H7 (cell line): ENCODE measurements around the gene AGAP1. TPM values are rescaled to one million over a fixed set of nuclear protein-coding genes. Genes with fewer than 3 reads are reported as not detected.

ENCODE experiments used
- DNase-seq: peaks from one replicate; pipeline ENCODE4 v3.0.0; 2012
- H3K27me3 ChIP-seq: 2 replicates; pipeline ENCODE4 v1.6.0; 2011; ENCODE audit warnings: mild to moderate bottlenecking, low read length; ENCODE audit not compliant: control insufficient read depth, insufficient read depth
- H3K36me3 ChIP-seq: replicated peaks from 2 replicates; pipeline ENCODE4 v1.5.1; 2011; ENCODE audit warnings: low read length; ENCODE audit not compliant: control insufficient read depth, insufficient read depth
- H3K4me3 ChIP-seq: 2 replicates; pipeline ENCODE4 v1.5.1; 2011; ENCODE audit warnings: low read depth, mild to moderate bottlenecking, control low read depth, low read length, moderate library complexity; ENCODE audit not compliant: insufficient read depth
- total RNA-seq: library from RNA; depleted of rRNA; stranded (reverse); fragments of >200 nt; shearing (Covaris generic); gene quantifications from 2 replicates; pipeline ENCODE4 v1.2.3, GENCODE V29; 2014

AGAP1 gene
- total RNA-seq, 1 experiment from 2014 or later: 12.6 TPM

DNA sequence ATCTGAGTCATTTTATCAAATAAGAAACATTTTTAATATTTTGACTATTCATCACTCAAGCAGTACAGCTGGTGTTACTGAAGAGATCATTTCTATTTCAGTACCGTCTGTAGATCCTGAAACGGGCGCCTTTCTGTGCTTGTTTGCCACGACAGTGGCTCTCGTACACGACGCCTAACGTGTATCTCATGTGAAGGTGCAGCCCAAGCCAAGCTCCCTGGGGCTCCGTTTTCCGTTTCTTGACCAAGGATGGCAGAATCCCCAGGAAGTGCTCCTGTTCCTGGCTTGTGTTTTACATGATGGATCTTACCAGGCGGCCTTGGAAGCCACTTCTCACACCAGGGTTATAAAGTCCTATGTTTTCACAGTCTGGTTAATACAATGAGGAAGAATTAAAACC, 353.7 kb downstream of the AGAP1 start:
- Histone ChIP-seq H3K4me3 (no peak overlapping the region), H3K36me3 (no peaks in the 10 kb centered on the region), H3K27me3 (no peaks in the 10 kb centered on the region)
- peak; percentile 19 for DNase-seq

DNA sequence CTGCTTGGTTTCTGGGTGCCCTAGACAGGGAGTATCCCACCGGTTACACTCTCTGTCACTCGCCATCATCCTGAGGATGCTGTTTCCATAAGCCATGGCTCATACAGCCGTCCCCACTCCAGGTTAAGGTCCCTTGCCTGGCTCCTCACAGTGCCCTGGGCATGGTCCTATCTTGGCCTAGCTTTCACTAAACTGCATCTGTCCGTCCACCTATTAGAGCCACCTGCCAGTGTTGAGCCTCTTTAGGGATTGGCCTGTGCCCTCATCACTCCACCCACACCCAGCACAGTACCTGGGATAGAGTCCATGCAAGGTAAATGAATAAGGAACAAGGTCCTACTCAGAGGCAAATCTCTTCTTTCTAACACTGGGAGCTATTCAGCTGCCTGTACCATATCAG, 354.2 kb downstream of the AGAP1 start:
- DNase-seq: peak; percentile 47
- Histone ChIP-seq H3K4me3 (no peak overlapping the region), H3K36me3 (no peaks in the 10 kb centered on the region), H3K27me3 (no peaks in the 10 kb centered on the region)

DNA sequence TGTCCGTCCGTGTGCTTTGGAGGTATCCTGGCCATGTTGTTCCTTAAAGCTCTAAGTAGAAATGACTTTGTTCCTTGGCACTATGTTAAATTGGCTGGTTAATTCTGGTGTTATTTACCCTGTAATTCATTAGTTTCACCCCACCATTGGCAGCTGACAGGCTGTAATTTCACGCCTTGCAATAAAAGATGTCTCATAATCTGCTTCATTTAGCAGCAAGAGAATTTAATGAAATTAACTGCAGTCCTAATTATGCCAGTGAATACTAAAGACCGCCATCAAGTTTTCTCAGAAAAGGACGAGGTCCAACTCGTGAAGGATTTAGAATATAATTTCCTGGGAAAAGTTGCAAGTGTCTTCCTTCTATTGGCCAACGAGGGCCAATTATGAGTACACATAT, 355.1 kb downstream of the AGAP1 start:
- Histone ChIP-seq H3K27me3 (no peaks in the 10 kb centered on the region), H3K4me3 (no peak overlapping the region), H3K36me3 (no peaks in the 10 kb centered on the region)
- DNase-seq: no peak

DNA sequence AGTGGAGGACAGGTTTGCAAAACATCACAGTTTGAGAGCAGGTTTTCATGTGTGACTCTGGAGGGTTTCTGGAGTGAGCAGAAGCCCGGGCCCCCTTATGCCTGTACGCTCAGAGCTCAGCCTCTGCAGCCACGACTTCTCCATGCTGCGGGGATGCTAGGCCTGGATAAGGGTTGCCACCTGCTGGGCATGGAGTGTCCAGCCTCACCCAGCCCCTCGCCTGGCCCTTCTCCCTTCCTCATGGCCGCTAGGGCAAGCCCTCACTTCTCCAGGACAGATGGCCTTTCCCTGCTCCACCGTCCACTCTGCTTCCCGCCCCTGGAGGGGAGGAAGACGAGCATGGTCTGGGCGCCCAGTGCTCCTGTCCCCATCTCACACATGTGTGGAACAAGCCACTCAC, 355.6 kb downstream of the AGAP1 start:
- Histone ChIP-seq H3K4me3 (no peak overlapping the region), H3K27me3 (no peaks in the 10 kb centered on the region), H3K36me3 (no peaks in the 10 kb centered on the region)
- DNase-seq: peak; percentile 42

DNA sequence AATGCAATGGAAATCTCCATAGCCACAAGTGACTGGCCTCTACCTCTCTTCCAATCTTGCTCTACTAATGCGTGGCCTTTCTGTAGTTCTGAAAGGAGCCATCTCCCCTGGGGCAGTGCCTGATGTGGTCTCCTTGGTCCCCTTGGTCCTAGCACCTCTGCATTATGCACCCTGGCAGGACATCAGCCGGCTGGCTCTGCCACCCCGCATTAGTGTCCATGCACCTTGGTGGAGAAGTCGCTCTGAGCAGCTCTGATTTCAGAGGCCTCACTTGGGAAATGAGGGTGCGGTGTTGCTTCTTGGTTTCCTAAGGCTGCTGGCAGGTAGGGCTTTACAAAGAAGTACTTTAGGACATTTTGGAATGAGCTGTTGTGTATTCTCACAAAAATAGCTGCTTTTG, 356.4 kb downstream of the AGAP1 start:
- Histone ChIP-seq H3K36me3 (no peaks in the 10 kb centered on the region), H3K27me3 (no peaks in the 10 kb centered on the region), H3K4me3 (no peak overlapping the region)
- no peak for DNase-seq

DNA sequence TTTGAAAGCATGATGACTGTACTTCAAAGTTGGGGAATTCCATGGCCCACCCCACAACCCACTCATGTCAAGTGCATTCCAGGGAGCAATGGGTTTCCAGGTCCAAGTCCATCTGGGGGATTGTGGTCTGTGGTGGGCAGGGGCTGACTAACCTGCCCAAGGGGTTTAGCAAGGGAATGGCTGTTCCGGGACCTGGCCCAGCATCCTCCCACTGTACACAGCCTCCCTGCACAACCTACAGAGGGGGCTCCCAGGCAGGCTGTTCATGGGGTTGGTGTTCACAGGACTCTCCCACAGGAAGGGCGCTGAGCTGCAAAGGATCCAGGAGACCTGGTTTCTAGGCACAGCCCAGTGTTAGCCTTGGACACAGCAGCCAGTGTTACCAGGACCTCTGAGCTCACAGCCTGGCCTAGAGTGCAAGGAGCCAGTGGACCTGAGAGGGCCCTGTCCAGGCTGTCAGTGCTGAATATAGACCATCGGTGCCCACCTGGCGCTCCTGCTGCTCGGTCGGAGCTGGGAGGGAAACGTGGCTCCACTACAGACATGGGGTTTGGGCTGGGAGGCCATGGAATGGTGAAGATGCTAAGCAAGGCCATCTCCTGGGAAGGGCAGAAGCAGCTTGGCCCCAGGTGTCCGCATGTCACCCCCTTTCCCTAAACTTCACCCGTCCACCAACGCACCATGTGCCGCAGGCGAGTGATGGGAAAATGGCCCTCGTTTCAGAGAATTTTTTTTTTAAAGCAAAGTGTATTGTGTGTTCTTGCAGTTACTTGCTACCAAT, 357.1 kb downstream of the AGAP1 start:
- H3K27me3 ChIP-seq: no peaks in the 10 kb centered on the region
- no peaks in the 10 kb centered on the region for H3K36me3 ChIP-seq
- H3K4me3 ChIP-seq: no peak overlapping the region
- DNase-seq: peak; percentile 59

DNA sequence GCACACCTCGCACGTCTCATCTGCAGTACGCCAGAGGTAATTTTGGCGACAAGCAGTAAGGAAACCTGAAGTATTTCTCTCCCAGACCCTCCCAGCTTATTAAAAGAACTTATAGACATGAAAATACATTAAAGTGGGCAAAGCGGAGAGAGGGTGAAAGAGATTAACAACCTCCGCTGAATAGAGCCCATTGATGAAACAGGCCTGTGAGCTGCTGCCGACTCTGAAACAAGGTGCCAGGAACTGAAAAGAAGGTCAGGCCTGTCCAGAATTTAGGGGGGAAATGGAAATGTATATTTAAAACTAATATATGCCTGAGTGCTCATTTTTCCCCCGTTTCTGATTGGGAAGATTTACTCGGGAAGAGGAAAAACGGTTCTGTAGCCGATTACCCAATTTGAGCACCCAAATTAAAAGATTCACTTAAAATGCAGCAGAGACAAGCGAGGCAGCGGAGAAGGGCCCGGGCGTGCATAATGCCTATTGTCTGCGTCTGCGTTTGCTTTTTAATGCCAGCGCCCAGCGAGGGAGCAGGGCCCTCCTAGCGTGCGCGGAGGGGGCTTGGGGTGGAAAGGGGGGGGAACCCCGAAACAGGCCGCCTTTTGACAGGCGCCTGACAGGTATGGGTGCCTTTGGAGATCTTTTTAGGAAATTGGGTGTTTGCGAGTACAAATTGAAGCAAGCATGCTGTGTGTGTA, 358.1 kb downstream of the AGAP1 start:
- Histone ChIP-seq H3K27me3 (no peaks in the 10 kb centered on the region), H3K4me3 (no peak overlapping the region), H3K36me3 (no peaks in the 10 kb centered on the region)
- DNase-seq: peak; percentile 75

DNA sequence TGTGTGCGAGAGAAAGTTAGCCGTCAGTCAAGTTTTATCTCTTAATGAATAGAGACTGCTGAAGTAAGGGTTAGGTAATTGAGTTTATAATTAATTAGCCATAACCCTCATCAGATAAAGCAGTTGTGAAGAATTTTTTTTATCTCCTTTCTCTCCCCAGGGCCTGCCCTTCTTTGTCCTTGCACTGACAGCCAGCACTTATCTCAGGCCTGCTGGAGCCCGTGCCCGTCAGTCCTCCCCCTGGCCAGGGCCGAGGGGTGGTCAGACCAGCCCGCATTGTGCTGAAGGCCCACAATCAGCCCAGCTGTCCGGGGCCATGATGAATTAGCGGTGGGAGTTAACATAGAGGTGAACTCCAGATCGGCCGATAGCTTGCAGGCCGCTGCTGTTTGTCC, 358.7 kb downstream of the AGAP1 start:
- no peaks in the 10 kb centered on the region for H3K36me3 ChIP-seq
- DNase-seq: no peak
- no peaks in the 10 kb centered on the region for H3K27me3 ChIP-seq
- H3K4me3 ChIP-seq: no peak overlapping the region

DNA sequence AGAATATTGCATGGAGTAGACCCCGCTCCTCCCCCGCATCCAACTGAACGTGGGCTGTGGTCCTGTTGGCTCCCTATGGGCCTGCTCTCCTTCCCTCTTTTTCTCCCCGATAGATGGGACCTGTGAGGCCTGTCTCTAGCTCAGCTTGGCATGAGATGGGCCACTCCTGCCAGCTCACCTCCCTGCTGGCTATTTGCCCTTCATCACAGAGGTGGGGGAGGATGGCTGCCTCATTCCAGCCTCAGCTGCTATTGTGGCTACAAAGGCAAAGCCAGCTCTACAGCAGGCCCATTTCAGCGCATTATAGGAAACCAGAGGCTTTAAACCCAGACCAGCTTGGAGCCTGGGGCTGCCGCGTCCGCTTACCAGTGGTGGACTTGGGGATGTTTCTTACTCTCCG, 360.4 kb downstream of the AGAP1 start:
- H3K36me3 ChIP-seq: no peaks in the 10 kb centered on the region
- DNase-seq: no peak
- no peak overlapping the region for H3K4me3 ChIP-seq
- no peaks in the 10 kb centered on the region for H3K27me3 ChIP-seq

DNA sequence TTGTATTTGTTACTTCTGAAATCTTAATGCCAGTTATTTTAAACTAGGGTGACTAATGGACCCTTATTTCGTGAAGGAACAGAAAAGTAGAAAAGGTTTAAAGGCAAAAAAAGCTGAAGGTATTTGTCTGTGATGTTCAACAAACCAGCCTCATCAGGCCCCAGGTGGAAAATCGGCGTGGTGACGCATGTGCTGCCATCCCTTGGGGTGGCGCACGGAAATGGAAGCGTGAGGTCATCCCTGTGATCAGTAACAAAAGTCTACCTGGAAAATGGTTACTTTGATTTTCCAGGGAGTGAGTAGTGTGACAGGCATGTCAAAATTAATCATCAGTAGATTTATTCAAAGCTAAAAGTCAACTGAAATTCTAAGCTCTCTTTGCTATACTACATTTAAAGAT, 361.2 kb downstream of the AGAP1 start:
- DNase-seq: no peak
- H3K4me3 ChIP-seq: no peak overlapping the region
- H3K27me3 ChIP-seq: no peaks in the 10 kb centered on the region
- no peaks in the 10 kb centered on the region for H3K36me3 ChIP-seq

DNA sequence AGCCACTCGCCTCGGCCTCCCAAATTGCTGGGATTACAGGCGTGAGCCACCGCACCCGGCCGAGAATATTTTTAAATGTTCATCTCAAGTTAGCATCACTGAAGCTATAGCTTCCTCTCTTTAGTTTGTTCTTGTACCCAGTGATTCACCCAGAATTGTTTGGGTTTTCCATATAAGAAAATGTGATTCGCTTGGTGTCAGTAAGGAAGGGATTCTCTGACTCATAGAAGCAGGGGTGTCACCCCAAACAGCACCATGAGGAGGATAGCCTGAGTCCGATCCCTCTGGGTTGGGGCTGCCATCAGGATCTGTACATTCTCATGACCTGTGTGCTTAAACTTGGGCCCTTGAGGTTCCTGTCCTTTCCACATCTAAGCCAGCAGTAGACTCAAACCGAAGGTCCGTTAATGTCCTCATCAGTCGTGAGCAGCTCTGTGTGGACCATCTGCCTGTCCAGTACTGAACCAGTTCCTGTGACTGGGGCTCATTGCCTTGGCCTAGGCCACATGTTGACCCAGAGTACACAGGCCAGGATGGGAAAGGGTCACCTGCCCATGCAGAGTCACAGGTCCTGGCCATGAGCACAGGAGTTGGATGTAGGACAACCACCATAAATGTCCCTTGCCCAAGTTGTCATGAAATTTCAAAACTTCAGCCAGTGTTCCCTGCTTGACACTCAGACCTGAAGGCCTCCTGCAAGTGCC, 362.5 kb downstream of the AGAP1 start:
- no peak overlapping the region for H3K4me3 ChIP-seq
- H3K27me3 ChIP-seq: no peaks in the 10 kb centered on the region
- no peaks in the 10 kb centered on the region for H3K36me3 ChIP-seq
- no peak for DNase-seq

DNA sequence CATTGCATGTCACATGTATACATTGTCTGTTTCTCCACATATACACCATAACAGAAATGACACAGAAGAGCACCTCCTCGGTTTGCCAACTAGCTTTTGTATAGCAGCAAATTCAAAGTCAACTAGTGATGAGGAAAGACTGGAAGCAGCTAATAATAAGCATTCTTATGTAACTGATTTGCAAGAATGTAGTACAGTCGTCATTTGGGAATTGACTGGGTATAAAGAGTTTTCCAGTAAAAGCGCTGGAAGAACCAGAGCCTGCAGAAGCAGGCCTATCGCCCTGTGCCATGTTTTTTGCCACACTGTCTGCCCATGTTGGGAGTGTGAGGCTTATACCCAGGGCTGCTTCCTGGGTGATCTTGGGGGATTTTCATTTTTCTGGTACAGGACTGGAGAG, 363.8 kb downstream of the AGAP1 start:
- no peak for DNase-seq
- no peak overlapping the region for H3K4me3 ChIP-seq

DNA sequence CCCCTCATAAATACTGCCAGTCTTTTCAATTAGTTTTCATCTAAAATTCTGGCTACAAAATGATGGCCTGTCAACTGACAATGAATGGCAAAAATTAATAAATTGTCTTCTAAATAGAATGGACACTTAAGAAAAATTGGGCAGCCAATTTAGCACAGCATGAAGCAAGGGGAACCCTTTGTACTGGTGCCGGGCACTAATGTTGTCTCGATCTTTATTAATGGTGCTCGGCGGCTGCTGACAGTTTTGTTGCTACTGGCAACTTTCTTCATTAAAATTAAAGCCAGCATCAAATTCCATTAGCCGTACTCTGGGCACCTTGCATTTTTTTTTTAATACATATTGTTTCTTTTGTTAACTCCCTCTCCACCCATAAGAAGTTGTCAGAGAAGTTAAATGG, 365.0 kb downstream of the AGAP1 start:
- Histone ChIP-seq H3K4me3 (no peak overlapping the region), H3K27me3 (no peaks in the 10 kb centered on the region), H3K36me3 (no peaks in the 10 kb centered on the region)
- no peak for DNase-seq

More for the DNA sequence above, 363.8 kb downstream of the AGAP1 start:
- H3K27me3 ChIP-seq: no peaks in the 10 kb centered on the region
- no peaks in the 10 kb centered on the region for H3K36me3 ChIP-seq

DNA sequence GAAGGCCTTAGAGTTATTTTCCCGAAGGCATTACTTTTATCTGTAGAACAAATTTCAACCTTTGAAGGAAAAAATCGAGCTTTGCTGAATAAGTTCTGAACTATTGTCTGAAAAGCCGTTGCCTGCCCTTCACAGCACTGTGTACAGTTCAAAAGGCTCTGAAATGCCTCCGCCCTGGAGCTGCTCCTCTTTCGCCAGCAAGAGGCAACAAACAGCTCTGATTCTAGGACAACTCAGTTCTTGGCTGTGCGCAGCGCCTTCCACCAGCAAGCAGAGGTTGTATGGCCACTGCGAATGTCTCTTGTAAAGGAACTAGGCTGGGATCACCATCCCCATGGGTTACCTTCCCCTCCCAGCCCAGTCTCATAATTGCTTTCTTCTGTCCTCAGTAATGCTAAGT, 365.8 kb downstream of the AGAP1 start:
- H3K36me3 ChIP-seq: no peaks in the 10 kb centered on the region
- no peak for DNase-seq
- H3K4me3 ChIP-seq: no peak overlapping the region
- no peaks in the 10 kb centered on the region for H3K27me3 ChIP-seq

DNA sequence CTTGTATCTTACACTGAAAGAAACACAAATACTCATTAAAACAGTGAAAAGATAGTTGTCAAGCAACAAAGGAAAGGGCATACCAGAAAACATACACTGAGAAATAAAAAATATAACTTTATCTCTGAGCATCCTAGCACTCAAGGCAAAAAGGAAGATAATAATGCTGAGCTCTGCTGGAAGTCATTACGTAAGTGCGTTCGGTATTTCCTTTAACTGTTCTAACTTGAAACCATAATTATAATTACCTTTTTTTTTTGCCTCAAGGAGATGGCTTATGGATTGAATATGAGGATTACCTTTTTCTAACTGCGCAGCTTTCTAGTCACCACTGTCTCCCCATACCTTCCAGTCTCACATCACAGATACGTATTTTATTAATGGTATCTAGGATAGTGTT, 366.3 kb downstream of the AGAP1 start:
- H3K4me3 ChIP-seq: no peak overlapping the region
- H3K36me3 ChIP-seq: no peaks in the 10 kb centered on the region
- no peak for DNase-seq
- no peaks in the 10 kb centered on the region for H3K27me3 ChIP-seq
